ENCODE measurements around the gene TMEM139.

Gene TMEM139

DNA sequence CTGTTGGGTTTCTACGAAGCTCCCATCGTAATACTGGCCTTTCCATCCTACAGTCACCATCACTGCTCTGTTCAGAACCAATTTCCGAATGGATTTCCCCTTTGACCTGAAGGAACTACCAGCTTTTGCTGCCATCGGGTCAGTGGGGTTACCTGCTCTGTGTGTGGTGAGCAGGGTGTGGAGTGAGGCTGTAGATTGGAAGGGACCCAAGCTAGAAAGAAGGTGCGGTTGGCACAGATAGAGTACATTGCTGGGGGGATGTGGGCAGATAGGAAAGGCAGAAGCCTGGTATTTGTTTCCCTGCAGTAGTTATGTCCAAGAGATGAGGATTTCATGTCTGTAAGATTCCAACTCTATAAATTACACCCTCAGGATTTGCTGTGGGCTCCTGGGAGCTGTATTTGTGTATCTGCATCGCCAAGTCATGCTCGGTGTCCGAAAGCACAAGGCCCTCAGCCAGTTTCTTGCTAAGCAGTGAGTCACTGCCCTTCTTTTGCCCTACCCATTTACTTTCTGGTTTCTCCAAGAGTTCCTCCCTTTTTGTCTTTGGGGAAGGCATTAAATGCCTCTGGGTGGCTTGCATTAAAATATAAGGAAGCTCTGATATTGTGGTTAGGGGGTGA is 46.5 kb downstream of the TMEM139 start:
- no peak for DNase-seq

DNA sequence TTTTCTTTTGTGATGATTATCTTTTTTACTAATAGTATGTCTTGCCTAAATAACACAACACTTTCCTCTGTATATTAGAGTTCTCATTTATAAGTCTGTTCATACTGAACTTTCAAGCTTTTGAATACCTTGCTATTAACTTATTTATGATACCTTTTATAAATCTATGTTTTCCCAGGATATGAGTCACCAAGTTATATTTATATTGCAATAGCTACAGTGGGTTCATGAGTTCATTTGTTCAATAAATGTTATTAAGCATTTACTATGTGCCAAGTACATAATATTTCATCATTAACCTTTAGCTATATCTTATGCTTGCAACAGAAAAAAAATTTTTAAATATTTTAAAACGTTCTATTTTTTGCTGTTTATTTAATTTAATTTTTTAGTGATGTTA is 49.5 kb downstream of the TMEM139 start:
- DNase-seq, result no peak

DNA sequence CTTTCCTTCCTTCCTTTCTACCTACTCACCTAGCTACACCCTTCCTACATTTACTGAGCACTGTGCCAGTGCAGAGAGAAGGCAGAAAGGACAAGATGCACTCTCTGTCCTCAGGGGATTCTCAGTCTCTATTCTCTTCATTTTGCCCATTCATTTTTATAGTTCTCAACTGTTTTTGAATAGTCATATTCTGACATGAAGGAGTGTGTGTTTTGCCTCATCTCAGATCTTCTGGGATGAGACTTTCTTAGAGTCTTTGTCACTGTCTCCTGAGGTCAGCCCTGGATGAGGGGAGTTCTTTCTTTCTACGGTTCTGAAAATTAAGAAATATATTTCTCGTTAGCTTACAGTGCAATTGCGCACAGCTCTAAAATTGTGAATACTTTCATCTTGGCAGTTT is 52.5 kb downstream of the TMEM139 start:
- DNase-seq, result no peak

All from activated effector memory CD4-positive, alpha-beta T cell treated with Interleukin-2 at 50 U/mL for 16 hours (primary cell).